Panc1 (cell line): ENCODE data around the gene PIK3R5.

ENCODE experiments used
- CTCF ChIP-seq: fragments of 450-650 bp; IDR thresholded peaks from 2 replicates; pipeline ENCODE4 v1.5.1; 2017; ENCODE audit warnings: mild to moderate bottlenecking
- POLR2AphosphoS5 ChIP-seq: IDR thresholded peaks from 2 replicates; pipeline ENCODE4 v1.6.1; 2012; ENCODE audit warnings: mild to moderate bottlenecking, low read depth, low read length, moderate library complexity

- TF ChIP-seq POLR2AphosphoS5 (no peak), CTCF (no peak)
Measured at GRCh38 chr17:8921147-8921546, 44.4 kb downstream of the PIK3R5 start.
